GM12873 (cell line): Measurements from ENCODE around the gene SLIT3.

Source experiments
- CTCF ChIP-seq: IDR thresholded peaks from 2 replicates; pipeline ENCODE4 v1.5.1; 2012; ENCODE audit warnings: low read depth, mild to moderate bottlenecking, moderate library complexity, low read length, control low read depth; ENCODE audit not compliant: insufficient read depth; ENCODE audit errors: missing control alignments

Gene SLIT3

GRCh38 chr5:168659286-168659847 is 641.6 kb downstream of the SLIT3 start:
- no peak for TF ChIP-seq CTCF

DNA sequence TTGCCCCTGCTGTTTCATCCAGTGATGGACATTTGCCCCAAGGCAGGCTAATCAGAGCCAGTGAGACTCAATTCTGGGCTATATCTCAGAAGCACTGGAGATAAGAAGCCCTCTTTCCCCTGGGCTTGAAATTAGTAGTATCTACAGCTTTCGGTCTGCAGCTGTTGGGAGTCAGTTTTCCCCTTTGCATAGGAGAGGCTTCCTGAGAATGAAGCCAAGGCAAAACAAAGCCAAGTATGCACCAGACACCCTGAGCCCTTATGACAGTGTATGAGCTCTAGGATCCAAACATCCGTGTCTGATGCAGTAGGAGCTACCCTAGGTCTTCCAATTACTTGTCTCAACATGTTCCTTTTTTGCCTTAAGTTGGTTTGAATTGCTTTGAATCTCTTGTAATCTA is 642.5 kb downstream of the SLIT3 start:
- TF ChIP-seq CTCF: no peak

DNA sequence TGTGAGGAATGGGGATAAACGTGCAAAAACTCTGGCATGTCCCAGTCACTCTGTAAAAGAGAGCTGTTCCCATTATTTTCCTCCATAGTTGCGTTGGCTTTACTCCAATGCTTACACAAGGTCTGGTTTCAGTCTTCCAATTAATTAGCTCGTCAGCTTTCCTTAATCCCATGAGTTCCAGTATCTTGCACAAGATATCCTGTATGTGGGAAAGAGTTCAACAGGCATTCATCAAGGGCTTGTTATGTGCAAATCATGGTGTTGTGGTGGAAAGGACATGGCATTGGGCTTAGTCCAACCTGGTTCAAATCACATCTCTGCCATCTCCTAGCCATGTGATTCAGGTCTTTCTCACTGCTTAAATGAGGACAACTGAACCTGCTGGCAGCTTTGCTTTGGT is 644.3 kb downstream of the SLIT3 start:
- no peak for TF ChIP-seq CTCF

DNA sequence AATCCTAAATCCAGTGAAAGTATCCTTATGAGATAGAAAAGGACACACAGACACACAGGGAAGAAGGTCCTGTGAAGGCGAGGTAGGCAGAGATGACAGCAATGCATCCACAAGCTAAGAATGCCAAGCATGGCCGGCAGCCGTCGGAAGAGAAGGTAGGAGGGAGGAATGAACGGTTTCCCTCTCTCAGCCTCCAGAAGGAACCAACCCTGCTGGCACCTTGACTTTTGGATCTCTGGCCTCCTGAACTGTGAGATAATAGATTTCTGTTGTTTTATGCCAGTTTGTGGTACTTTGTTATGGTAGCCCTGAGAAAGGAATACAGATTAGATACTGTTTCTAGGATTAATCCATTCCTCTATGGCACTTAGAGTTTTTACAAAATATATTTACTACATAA is 645.6 kb downstream of the SLIT3 start:
- no peak for TF ChIP-seq CTCF

- no peak for TF ChIP-seq CTCF
Observed at GRCh38 chr5:168654211-168654721, 646.7 kb downstream of the SLIT3 start.

DNA sequence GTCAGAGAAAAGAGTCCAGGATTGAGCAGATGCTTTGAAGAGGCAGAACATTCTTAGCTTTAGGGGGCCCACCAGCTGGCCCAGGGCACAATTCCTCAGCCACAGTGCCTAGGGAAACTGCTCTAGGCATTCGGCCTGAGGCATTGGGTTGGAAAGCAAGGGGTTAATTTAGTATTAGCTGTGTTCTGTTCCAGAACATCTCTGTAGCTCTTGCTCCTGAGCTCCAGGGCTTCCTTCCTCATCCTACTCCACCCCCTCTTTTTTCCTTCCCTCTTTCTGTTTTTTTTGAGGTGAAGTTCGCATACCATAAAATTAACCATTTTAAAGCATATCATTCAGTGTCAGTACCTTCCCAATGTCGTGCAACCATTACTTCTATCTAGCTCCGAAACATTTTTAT is 647.3 kb downstream of the SLIT3 start:
- no peak for TF ChIP-seq CTCF

DNA sequence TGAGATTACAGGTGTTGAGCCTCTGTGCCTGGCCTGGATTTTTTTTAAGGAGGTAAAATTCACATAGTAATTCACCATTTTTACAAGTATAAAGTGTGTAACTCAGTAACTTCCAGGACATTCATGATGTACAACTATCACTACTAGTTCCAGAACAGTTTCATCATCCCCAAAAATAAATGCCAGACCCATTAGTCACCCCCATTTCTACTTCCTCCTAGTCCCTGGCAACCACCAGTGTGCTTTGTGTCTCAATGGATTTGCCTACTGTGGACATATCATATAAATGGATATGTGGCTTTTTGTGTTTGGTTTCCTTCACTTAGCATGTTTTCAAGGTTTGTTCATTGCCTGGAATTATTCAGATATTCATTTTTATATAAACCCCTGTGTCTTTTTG is 649.3 kb downstream of the SLIT3 start:
- TF ChIP-seq CTCF: no peak
